SK-N-SH (cell line): ENCODE measurements around the gene TFE3. TPM values are rescaled to one million over a fixed set of nuclear protein-coding genes. Genes with fewer than 3 reads are reported as not detected.

ENCODE experiments used
- CTCF ChIA-PET: fragments of 300-600, 350-600 bp; formaldehyde crosslinking; extraction: SDS; loops from one replicate; lab custom pipeline; 2021; lab: Yijun Ruan, JAX
- POLR2A ChIA-PET: fragments of 350-600 bp; sonication (Branson Sonifier 250); formaldehyde crosslinking; extraction: SDS; loops from one replicate; lab custom pipeline; 2020; ENCODE audit warnings: antibody characterized with exemption, inconsistent platforms; lab: Yijun Ruan, JAX
- DNase-seq: peaks from one replicate; pipeline ENCODE4 v3.0.0; 2012
- H2AFZ ChIP-seq: fragments of 200-600 bp; sonication (generic); 2 replicates; pipeline ENCODE4 v1.8.1; 2016; ENCODE audit warnings: antibody characterized with exemption, mild to moderate bottlenecking, low read depth
- H3F3A ChIP-seq: fragments of 200-600 bp; sonication (generic); replicated peaks from 2 replicates; pipeline ENCODE3; 2016; ENCODE audit warnings: antibody characterized with exemption, mild to moderate bottlenecking; ENCODE audit not compliant: insufficient read depth
- H3K27ac ChIP-seq, 2 experiments: fragments of 200-500 bp in 1 of 2; fragments of 200-600 bp in 1 of 2; sonication (Bioruptor generic) in 1 of 2; sonication (generic), shearing (Covaris generic) in 1 of 2; 2 replicates each; pipeline versions ENCODE4 v1.5.1 to v1.6.1; 2014 to 2016; ENCODE audit warnings: low read depth in 2 of 2, inconsistent platforms in 1 of 2, low read length in 1 of 2, mild to moderate bottlenecking in 1 of 2, mixed read lengths in 1 of 2
- H3K27me3 ChIP-seq: fragments of 200-600 bp; sonication (generic), shearing (Covaris generic); 2 replicates; pipeline ENCODE4 v1.6.1; 2016; ENCODE audit warnings: mixed run types; ENCODE audit not compliant: insufficient read depth
- H3K36me3 ChIP-seq, 2 experiments: fragments of 200-500 bp in 1 of 2; fragments of 200-600 bp in 1 of 2; sonication (Bioruptor generic) in 1 of 2; sonication (generic) in 1 of 2; replicated peaks in 1 of 2; 2 replicates each; pipeline versions ENCODE3 to v1.5.1; 2014 to 2016; ENCODE audit warnings: low read length in 1 of 2, mild to moderate bottlenecking in 1 of 2; ENCODE audit not compliant: insufficient read depth in 2 of 2, control insufficient read depth in 1 of 2
- H3K4me1 ChIP-seq, 2 experiments: fragments of 200-500 bp in 1 of 2; fragments of 200-600 bp in 1 of 2; sonication (Bioruptor generic) in 1 of 2; sonication (generic), shearing (Covaris generic) in 1 of 2; 2 replicates each; pipeline versions ENCODE4 v1.5.1 to v1.6.1; 2014 to 2016; ENCODE audit warnings: low read depth in 1 of 2, low read length in 1 of 2, mixed run types in 1 of 2; ENCODE audit not compliant: insufficient read depth in 2 of 2, control insufficient read depth in 1 of 2
- H3K4me2 ChIP-seq: fragments of 200-600 bp; sonication (generic), shearing (Covaris generic); 2 replicates; pipeline ENCODE4 v1.6.1; 2017; ENCODE audit warnings: mixed run types
- H3K4me3 ChIP-seq, 2 experiments: fragments of 200-500 bp in 1 of 2; fragments of 200-600 bp in 1 of 2; sonication (Bioruptor generic) in 1 of 2; sonication (generic), shearing (Covaris generic) in 1 of 2; 2 replicates each; pipeline versions ENCODE4 v1.5.1 to v1.8.1; 2014 to 2016; ENCODE audit warnings: low read depth in 2 of 2, inconsistent platforms in 1 of 2, low read length in 1 of 2, mild to moderate bottlenecking in 1 of 2, mixed read lengths in 1 of 2, moderate library complexity in 1 of 2
- H3K79me2 ChIP-seq: fragments of 200-600 bp; sonication (generic); 2 replicates; pipeline ENCODE4 v1.8.1; 2017; ENCODE audit warnings: mild to moderate bottlenecking; ENCODE audit not compliant: insufficient read depth
- H3K9ac ChIP-seq: fragments of 200-600 bp; sonication (generic); 2 replicates; pipeline ENCODE4 v1.6.1; 2017; ENCODE audit warnings: mixed run types
- H3K9me2 ChIP-seq: fragments of 200-600 bp; sonication (generic); 2 replicates; pipeline ENCODE4 v1.6.1; 2017; ENCODE audit warnings: mixed run types
- H3K9me3 ChIP-seq: fragments of 200-600 bp; sonication (generic); 2 replicates; pipeline ENCODE4 v1.6.1; 2017; ENCODE audit warnings: mixed run types, mild to moderate bottlenecking, moderate library complexity
- H4K20me1 ChIP-seq: fragments of 200-600 bp; sonication (generic); 2 replicates; pipeline ENCODE4 v1.6.1; 2017; ENCODE audit warnings: mild to moderate bottlenecking, mixed run types; ENCODE audit not compliant: insufficient read depth
- CHD2 ChIP-seq: fragments of 150-350 bp; IDR thresholded peaks from 2 replicates; pipeline ENCODE4 v1.6.1; 2018; ENCODE audit warnings: low read length; ENCODE audit not compliant: partially characterized antibody
- ELF1 ChIP-seq: IDR thresholded peaks from 2 replicates; pipeline ENCODE4 v1.4.0; 2012
- EZH2phosphoT487 ChIP-seq: fragments of 200-600 bp; sonication (generic); IDR thresholded peaks from 2 replicates; pipeline ENCODE4 v1.6.1; 2017; ENCODE audit warnings: low read depth, mixed run types, mild to moderate bottlenecking, antibody characterized with exemption, moderate library complexity, borderline replicate concordance
- FOXM1 ChIP-seq: IDR thresholded peaks from 2 replicates; pipeline ENCODE4 v1.4.0; 2012; ENCODE audit warnings: low read depth, mild to moderate bottlenecking
- GABPA ChIP-seq: IDR thresholded peaks from 2 replicates; pipeline ENCODE4 v1.4.0; 2012; ENCODE audit warnings: low read depth, mild to moderate bottlenecking
- GATA2 ChIP-seq: sonication (generic); formaldehyde crosslinking; IDR thresholded peaks from 2 replicates; pipeline ENCODE4 v1.5.0; 2020; ENCODE audit warnings: mild to moderate bottlenecking, missing genetic modification reagents
- MAX ChIP-seq: IDR thresholded peaks from 2 replicates; pipeline ENCODE4 v1.4.0; 2012; ENCODE audit warnings: low read depth
- MEF2A ChIP-seq: IDR thresholded peaks from 2 replicates; pipeline ENCODE4 v1.4.0; 2012; ENCODE audit warnings: low read depth, borderline replicate concordance
- NRF1 ChIP-seq: IDR thresholded peaks from 2 replicates; pipeline ENCODE4 v1.6.1; 2012; ENCODE audit warnings: low read depth, mild to moderate bottlenecking, low read length
- POLR2AphosphoS5 ChIP-seq: IDR thresholded peaks from 2 replicates; pipeline ENCODE4 v1.6.1; 2012; ENCODE audit warnings: low read depth, low read length
- RCOR1 ChIP-seq: fragments of 150-350 bp; IDR thresholded peaks from 2 replicates; pipeline ENCODE4 v1.6.1; 2017; ENCODE audit warnings: antibody characterized with exemption, low read length
- REST ChIP-seq: IDR thresholded peaks from 2 replicates; pipeline ENCODE4 v1.6.1; 2012; ENCODE audit warnings: mild to moderate bottlenecking, low read depth, low read length, moderate library complexity
- RFX5 ChIP-seq: IDR thresholded peaks from 2 replicates; pipeline ENCODE4 v1.6.1; 2012; ENCODE audit warnings: mild to moderate bottlenecking, improper control_type of control experiment, low read length
- RXRA ChIP-seq: IDR thresholded peaks from 2 replicates; pipeline ENCODE4 v1.4.0; 2012; ENCODE audit warnings: low read depth, mild to moderate bottlenecking, borderline replicate concordance
- SIN3A ChIP-seq: IDR thresholded peaks from 2 replicates; pipeline ENCODE4 v1.6.1; 2012; ENCODE audit warnings: low read depth, mild to moderate bottlenecking, low read length, moderate library complexity, borderline replicate concordance
- SMC3 ChIP-seq: IDR thresholded peaks from 2 replicates; pipeline ENCODE4 v1.6.1; 2012; ENCODE audit warnings: low read depth, low read length, improper control_type of control experiment
- TCF12 ChIP-seq: IDR thresholded peaks from 2 replicates; pipeline ENCODE4 v1.4.0; 2012
- TEAD4 ChIP-seq: IDR thresholded peaks from 2 replicates; pipeline ENCODE4 v1.4.0; 2012; ENCODE audit warnings: mild to moderate bottlenecking, borderline replicate concordance; ENCODE audit not compliant: insufficient read depth
- USF2 ChIP-seq: fragments of 150-350 bp; IDR thresholded peaks from 2 replicates; pipeline ENCODE4 v1.6.1; 2017; ENCODE audit warnings: antibody characterized with exemption, low read length, low read depth, borderline replicate concordance
- YY1 ChIP-seq: IDR thresholded peaks from 2 replicates; pipeline ENCODE4 v1.4.0; 2012; ENCODE audit warnings: low read depth, mild to moderate bottlenecking
- WGBS: methylation state at CpG from one replicate; pipeline ENCODE4 v1.1.6; 2017; ENCODE audit warnings: low lambda C conversion rate; 5-methylcytosine and 5-hydroxymethylcytosine counted together
- polyA plus RNA-seq, 3 experiments: library from polyadenylated mRNA; depleted of rRNA; stranded (reverse); fragments of >200 nt; gene quantifications; 2 replicates each; pipeline ENCODE4 v1.2.3, GENCODE V29; 2012

Gene TFE3
- polyA plus RNA-seq, 1 of the 3 experiments (the other 2 are of a cell fraction), result 14.0 TPM

- Histone ChIP-seq H3K27me3 (no peaks in the 10 kb centered on the region), H3F3A (no peaks in the 10 kb centered on the region), H3K36me3 (peaks cover 31% of the 10 kb centered on the region in 2 experiments), H2AFZ (no peak overlapping the region), H3K9me2 (no peaks in the 10 kb centered on the region), H3K9me3 (no peaks in the 10 kb centered on the region), H3K4me2 (no peak overlapping the region), H3K79me2 (peaks cover 17% of the 10 kb centered on the region; the same call in 1 of the 2 replicates), H3K4me3 (no peak overlapping the region), H3K4me1 (peaks cover 0 to 8% of the 10 kb centered on the region in 2 experiments; a peak in 1 of 4 replicates), H3K27ac (no peak overlapping the region), H3K9ac (no peak overlapping the region), H4K20me1 (no peaks in the 10 kb centered on the region)
- POLR2A ChIA-PET, result no interaction called here
- 91% methylated on average over 6 of the region's 6 CpGs for WGBS
- no peak for TF ChIP-seq YY1
- TF ChIP-seq RXRA, result no peak
- peak; percentile 94 for TF ChIP-seq REST
- no peak for TF ChIP-seq GABPA
- TF ChIP-seq SIN3A, result no peak
- no peak for DNase-seq
- CTCF ChIA-PET, result no interaction called here
These were observed 46.2 kb downstream of the TFE3 start for GRCh38 chrX:48996969-48997368.

- TF ChIP-seq MAX (no peak), ELF1 (no peak), FOXM1 (no peak), EZH2phosphoT487 (no peak), RCOR1 (no peak), CHD2 (no peak), GABPA (no peak), RXRA (no peak), GATA2 (CRISPR knock-in tag) (no peak), TCF12 (no peak), USF2 (no peak), RFX5 (no peak), MEF2A (no peak), REST (no peak), POLR2AphosphoS5 (no peak), SMC3 (no peak), NRF1 (no peak), TEAD4 (no peak)
- Histone ChIP-seq H3F3A (no peaks in the 10 kb centered on the region), H4K20me1 (no peaks in the 10 kb centered on the region), H2AFZ (no peak overlapping the region), H3K9me2 (no peaks in the 10 kb centered on the region), H3K79me2 (no peaks in the 10 kb centered on the region), H3K9me3 (no peaks in the 10 kb centered on the region), H3K9ac (no peak overlapping the region), H3K27ac (no peak overlapping the region), H3K4me2 (no peak overlapping the region), H3K4me1 (no peaks in the 10 kb centered on the region), H3K27me3 (no peaks in the 10 kb centered on the region), H3K36me3 (peaks cover 22 to 38% of the 10 kb centered on the region in 2 experiments), H3K4me3 (no peak overlapping the region)
- CTCF ChIA-PET, result interaction anchor here (1.3 kb wide), 1 partner anchor 10 kb away, joined by 4 read pairs; the partner anchor contains the start of gene GRIPAP1
- POLR2A ChIA-PET, result no interaction called here
- DNase-seq, result no peak
These were observed 50.8 kb downstream of the TFE3 start for GRCh38 chrX:48992341-48992740.
